HG02852 (cell line): Measurements from ENCODE around the gene NOP9.

ENCODE experiments used
- ATAC-seq: cut with Tn5 transposase; IDR thresholded peaks from one replicate; pipeline ENCODE4 v1.9.1; 2021; ENCODE audit warnings: mild to moderate bottlenecking, moderate library complexity; ENCODE audit not compliant: unreplicated experiment

Gene NOP9

GRCh38 chr14:24307575-24308341, 8.1 kb downstream of the NOP9 start, which contains the start of gene CIDEB:
Gene CIDEB (minus strand): TSS chr14:24307977. CDS start chr14:24307858, 119 bp downstream.
- peak; percentile 35 for ATAC-seq

DNA sequence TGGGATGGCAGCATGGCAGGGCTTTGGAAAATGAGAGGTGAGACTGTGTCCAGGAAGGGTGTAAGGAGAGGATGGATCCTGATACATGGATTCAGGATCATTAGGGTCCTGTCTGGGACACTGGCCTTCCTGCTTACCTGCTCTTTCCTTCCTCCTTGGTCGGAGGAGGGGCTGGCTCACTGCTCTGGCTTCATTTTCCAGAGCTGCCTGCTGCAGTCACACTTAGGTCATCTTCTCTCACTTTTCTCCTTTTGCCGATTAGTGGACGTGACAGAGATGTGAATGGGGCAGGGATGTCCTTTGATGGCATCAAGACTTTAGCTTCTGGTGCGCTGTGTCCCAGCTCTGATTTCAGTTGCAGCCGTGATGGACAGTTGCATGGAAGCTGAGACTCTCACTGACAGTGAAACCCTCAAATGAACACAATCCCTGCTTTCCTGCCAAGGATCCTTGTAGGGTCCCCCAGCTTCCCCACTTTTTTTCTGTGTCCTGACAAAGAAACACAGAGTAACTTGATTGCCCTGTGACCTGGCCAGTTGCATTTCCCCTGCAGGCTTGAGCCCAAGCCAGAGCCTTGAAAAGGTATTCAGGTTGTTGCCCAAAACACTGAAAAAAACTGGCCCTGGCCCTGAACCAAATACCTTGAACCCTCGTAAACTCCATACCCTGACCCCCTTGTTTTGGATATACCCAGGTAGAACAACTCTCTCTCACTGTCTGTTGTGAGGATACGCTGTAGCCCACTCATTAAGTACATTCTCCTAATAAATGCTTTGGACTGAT, 8.9 kb downstream of the NOP9 start:
- ATAC-seq: no peak

GRCh38 chr14:24309538-24310264, 10.1 kb downstream of the NOP9 start, which contains the start of gene LTB4R2:
Gene LTB4R2 (plus strand): TSS chr14:24310140. CDS start chr14:24310665, 525 bp downstream.
- ATAC-seq: no peak

GRCh38 chr14:24310265-24310645, 10.6 kb downstream of the NOP9 start:
- ATAC-seq: no peak

DNA sequence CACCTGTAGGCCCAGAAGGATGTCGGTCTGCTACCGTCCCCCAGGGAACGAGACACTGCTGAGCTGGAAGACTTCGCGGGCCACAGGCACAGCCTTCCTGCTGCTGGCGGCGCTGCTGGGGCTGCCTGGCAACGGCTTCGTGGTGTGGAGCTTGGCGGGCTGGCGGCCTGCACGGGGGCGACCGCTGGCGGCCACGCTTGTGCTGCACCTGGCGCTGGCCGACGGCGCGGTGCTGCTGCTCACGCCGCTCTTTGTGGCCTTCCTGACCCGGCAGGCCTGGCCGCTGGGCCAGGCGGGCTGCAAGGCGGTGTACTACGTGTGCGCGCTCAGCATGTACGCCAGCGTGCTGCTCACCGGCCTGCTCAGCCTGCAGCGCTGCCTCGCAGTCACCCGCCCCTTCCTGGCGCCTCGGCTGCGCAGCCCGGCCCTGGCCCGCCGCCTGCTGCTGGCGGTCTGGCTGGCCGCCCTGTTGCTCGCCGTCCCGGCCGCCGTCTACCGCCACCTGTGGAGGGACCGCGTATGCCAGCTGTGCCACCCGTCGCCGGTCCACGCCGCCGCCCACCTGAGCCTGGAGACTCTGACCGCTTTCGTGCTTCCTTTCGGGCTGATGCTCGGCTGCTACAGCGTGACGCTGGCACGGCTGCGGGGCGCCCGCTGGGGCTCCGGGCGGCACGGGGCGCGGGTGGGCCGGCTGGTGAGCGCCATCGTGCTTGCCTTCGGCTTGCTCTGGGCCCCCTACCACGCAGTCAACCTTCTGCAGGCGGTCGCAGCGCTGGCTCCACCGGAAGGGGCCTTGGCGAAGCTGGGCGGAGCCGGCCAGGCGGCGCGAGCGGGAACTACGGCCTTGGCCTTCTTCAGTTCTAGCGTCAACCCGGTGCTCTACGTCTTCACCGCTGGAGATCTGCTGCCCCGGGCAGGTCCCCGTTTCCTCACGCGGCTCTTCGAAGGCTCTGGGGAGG, 11.3 kb downstream of the NOP9 start, which contains the start of gene LTB4R:
LTB4R (plus strand) TSS at position 857 of the 959 bp plus-strand sequence. CDS start 4,150 bp downstream, outside the sequence.
- peak; percentile 54 for ATAC-seq

GRCh38 chr14:24311837-24312615, 12.4 kb downstream of the NOP9 start:
- ATAC-seq: no peak

DNA sequence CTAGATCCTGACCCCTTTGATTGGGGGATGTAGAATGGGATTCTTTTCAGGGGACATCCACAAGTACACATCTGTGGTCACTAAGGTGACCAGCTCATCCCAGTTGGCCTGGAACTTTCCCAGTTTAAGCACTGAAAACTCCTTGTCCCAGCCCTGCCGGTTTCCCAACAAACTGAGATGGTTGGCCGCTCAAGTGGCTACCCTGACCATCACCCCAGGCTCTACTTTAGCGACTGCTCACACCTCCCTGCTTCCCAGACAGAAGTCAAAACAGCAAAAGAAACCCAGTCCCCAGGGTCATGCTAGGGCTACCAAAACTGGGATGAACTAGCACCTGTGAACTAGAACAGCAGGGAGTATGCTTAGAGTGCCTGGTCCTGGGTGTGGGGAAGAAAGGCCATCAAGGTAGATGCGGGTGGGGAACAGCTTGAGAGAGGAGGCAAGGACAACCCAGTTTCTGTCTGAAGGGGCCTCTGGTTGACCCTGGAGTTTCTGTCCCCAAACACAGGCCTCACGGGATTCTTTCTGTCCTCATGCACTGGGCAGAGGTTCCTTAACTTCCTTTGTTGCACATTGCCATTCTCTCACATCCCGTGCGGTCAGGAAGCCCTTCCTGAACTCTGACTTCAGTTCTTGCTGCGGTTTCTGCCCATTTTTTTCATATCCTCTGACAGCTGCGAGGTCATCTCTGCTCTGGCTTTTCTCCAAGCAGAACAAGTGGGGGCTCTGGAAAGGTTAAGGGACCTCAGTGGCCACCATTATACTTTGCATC, 13.3 kb downstream of the NOP9 start:
- no peak for ATAC-seq

GRCh38 chr14:24313913-24314312, 14.3 kb downstream of the NOP9 start:
- no peak for ATAC-seq

- ATAC-seq: no peak
Observed at GRCh38 chr14:24314377-24315193, 14.9 kb downstream of the NOP9 start.

DNA sequence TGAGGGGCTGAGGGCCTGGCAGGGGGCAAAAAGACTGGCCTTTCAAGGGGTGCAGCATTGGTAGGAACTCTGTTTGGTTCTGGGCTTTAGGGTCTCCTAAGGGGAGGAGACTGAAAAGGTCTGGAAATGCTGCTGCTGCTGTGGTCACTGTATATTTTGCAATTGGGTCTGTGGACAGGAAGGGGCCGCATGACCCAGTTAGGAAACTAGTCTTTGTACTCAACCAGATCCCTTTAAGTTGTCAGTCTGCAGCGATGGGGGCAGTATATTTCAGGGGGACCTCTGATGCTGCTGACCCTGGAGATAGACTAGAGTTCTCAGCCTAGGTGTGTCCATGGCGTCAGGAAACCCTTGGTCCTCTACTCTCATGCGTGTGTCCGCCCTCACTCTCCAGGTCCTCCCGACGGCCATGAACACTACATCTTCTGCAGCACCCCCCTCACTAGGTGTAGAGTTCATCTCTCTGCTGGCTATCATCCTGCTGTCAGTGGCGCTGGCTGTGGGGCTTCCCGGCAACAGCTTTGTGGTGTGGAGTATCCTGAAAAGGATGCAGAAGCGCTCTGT, 15.7 kb downstream of the NOP9 start:
- ATAC-seq: no peak

DNA sequence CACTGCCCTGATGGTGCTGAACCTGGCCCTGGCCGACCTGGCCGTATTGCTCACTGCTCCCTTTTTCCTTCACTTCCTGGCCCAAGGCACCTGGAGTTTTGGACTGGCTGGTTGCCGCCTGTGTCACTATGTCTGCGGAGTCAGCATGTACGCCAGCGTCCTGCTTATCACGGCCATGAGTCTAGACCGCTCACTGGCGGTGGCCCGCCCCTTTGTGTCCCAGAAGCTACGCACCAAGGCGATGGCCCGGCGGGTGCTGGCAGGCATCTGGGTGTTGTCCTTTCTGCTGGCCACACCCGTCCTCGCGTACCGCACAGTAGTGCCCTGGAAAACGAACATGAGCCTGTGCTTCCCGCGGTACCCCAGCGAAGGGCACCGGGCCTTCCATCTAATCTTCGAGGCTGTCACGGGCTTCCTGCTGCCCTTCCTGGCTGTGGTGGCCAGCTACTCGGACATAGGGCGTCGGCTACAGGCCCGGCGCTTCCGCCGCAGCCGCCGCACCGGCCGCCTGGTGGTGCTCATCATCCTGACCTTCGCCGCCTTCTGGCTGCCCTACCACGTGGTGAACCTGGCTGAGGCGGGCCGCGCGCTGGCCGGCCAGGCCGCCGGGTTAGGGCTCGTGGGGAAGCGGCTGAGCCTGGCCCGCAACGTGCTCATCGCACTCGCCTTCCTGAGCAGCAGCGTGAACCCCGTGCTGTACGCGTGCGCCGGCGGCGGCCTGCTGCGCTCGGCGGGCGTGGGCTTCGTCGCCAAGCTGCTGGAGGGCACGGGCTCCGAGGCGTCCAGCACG, 16.4 kb downstream of the NOP9 start:
- ATAC-seq: no peak

- no peak for ATAC-seq
Observed at GRCh38 chr14:24316597-24316950, 16.9 kb downstream of the NOP9 start.

- no peak for ATAC-seq
Observed at GRCh38 chr14:24317141-24317928, 17.7 kb downstream of the NOP9 start.

- ATAC-seq: no peak
Observed at GRCh38 chr14:24321212-24321975, 21.7 kb downstream of the NOP9 start.

DNA sequence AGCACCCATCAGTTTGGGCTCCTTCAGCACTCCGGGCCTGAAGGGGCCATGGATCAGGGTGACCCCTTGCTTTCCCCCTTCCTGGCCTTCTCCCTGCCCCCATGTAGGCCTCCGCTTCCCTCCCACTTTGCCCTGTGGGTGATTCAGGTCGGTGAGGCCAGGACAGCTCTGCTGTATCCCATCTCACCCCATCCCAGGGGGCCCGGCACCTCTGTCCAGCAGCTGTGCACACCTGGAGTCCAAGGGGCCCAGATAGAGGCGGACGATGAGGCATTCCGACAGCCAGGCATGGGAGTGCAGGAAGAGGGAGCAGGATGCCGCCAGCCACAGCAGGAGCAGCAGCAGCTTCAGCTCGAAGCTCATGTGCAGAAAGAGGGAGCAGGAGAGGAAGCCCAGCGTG, 23.0 kb downstream of the NOP9 start:
- ATAC-seq: no peak
